ENCODE data around the gene STK26. TPM values are rescaled to one million over a fixed set of nuclear protein-coding genes. Genes with fewer than 3 reads are reported as not detected.

STK26 gene
- total and polyA plus RNA-seq, 2 donors (not counting 1 experiment from before 2014, with no cell fraction given), result 12.4 to 32.1 TPM

GRCh38 chrX:132071254-132071653 lies 48.2 kb downstream of the STK26 start:
- no peak overlapping the region for H3K9ac ChIP-seq (ENCODE audit: low read length)
- H4K20me1 ChIP-seq (ENCODE audit: control insufficient read depth, insufficient read depth, low read length, poor library complexity, severe bottlenecking), result no peaks in the 10 kb centered on the region
- DNase-seq (peak; percentile 3), ATAC-seq (ENCODE audit: low read depth) (no peak)
- H3K4me3 ChIP-seq (ENCODE audit: control extremely low read depth in 1 of 5, extremely low read depth in 1 of 5, insufficient read depth in 1 of 5, low read depth in 2 of 5, low read length in 4 of 5), result no peak overlapping the region
- no peaks in the 10 kb centered on the region for H3K4me1 Mint-ChIP-seq
- no peaks in the 10 kb centered on the region for H3K9me3 ChIP-seq (ENCODE audit: control extremely low read depth in 1 of 3, control insufficient read depth in 2 of 3, insufficient read depth in 1 of 3, low read length in 2 of 3)
- H3K36me3 ChIP-seq (replicated peaks in 1 of 2; ENCODE audit: control extremely low read depth in 1 of 2, control insufficient read depth in 1 of 2, extremely low read depth in 1 of 2, insufficient read depth in 2 of 2, low read length in 1 of 2), result peaks cover 0 to 37% of the 10 kb centered on the region in 2 experiments
- H3K4me3 Mint-ChIP-seq, result no peak overlapping the region
- H3K27me3 Mint-ChIP-seq, result no peaks in the 10 kb centered on the region
- POLR2A ChIA-PET, result no interaction called here
- no peak overlapping the region for H3K27ac Mint-ChIP-seq
- CTCF ChIA-PET, result interaction anchor here (0.7 to 4.7 kb wide), 11 partner anchors 9 to 244 kb away, joined by 3 to 29 read pairs (median 4); no protein-coding TSS in a partner anchor
- H3K9me3 Mint-ChIP-seq (ENCODE audit: insufficient read depth), result no peaks in the 10 kb centered on the region
- no peaks in the 10 kb centered on the region for H3K27me3 ChIP-seq (replicated peaks in 1 of 4; ENCODE audit: control extremely low read depth in 1 of 4, control insufficient read depth in 3 of 4, insufficient read depth in 4 of 4, low read length in 3 of 4)
- H3K79me2 ChIP-seq (ENCODE audit: control insufficient read depth, insufficient read depth, low read length), result no peaks in the 10 kb centered on the region
- no peak overlapping the region for H2AFZ ChIP-seq (ENCODE audit: insufficient read depth, low read depth, low read length, poor library complexity, severe bottlenecking)
- intact Hi-C loops (cut with micrococcal nuclease), result loop anchor here (1.0 kb wide), 1 partner anchor 217 kb away; no protein-coding TSS in a partner anchor
- H3K4me1 ChIP-seq (ENCODE audit: control insufficient read depth in 2 of 2, insufficient read depth in 2 of 2, low read length in 2 of 2), result no peaks in the 10 kb centered on the region
- H3K27ac ChIP-seq (ENCODE audit: low read length in 2 of 2), result no peak overlapping the region
- H3K4me2 ChIP-seq (replicated peaks; ENCODE audit: low read depth, low read length, poor library complexity, severe bottlenecking), result no peak overlapping the region
- TF ChIP-seq EZH2 (IDR thresholded peaks at IDR 0.05; ENCODE audit: borderline replicate concordance, insufficient read depth, low read depth, low read length, poor library complexity, severe bottlenecking), result no peak
- peak; percentile 30 for TF ChIP-seq CTCF (IDR thresholded peaks at IDR 0.05)

GRCh38 chrX:132077414-132077813 lies 54.3 kb downstream of the STK26 start:
- Mint-ChIP-seq H3K9me3 (ENCODE audit: insufficient read depth) (no peaks in the 10 kb centered on the region), H3K4me3 (no peak overlapping the region), H3K27ac (no peak overlapping the region), H3K4me1 (no peaks in the 10 kb centered on the region), H3K27me3 (no peaks in the 10 kb centered on the region)
- H3K79me2 ChIP-seq (ENCODE audit: control insufficient read depth, insufficient read depth, low read length), result no peaks in the 10 kb centered on the region
- no peak overlapping the region for H3K27ac ChIP-seq (ENCODE audit: low read length in 2 of 2)
- no peak for TF ChIP-seq EZH2 (IDR thresholded peaks at IDR 0.05; ENCODE audit: borderline replicate concordance, insufficient read depth, low read depth, low read length, poor library complexity, severe bottlenecking)
- TF ChIP-seq CTCF (IDR thresholded peaks at IDR 0.05), result no peak
- H3K4me1 ChIP-seq (ENCODE audit: control insufficient read depth in 2 of 2, insufficient read depth in 2 of 2, low read length in 2 of 2), result no peaks in the 10 kb centered on the region
- no peaks in the 10 kb centered on the region for H3K27me3 ChIP-seq (replicated peaks in 1 of 4; ENCODE audit: control extremely low read depth in 1 of 4, control insufficient read depth in 3 of 4, insufficient read depth in 4 of 4, low read length in 3 of 4)
- no peaks in the 10 kb centered on the region for H3K9me3 ChIP-seq (ENCODE audit: control extremely low read depth in 1 of 3, control insufficient read depth in 2 of 3, insufficient read depth in 1 of 3, low read length in 2 of 3)
- no peak for ATAC-seq (ENCODE audit: low read depth)
- no peaks in the 10 kb centered on the region for H4K20me1 ChIP-seq (ENCODE audit: control insufficient read depth, insufficient read depth, low read length, poor library complexity, severe bottlenecking)
- peaks cover 0 to 15% of the 10 kb centered on the region in 2 experiments for H3K36me3 ChIP-seq (replicated peaks in 1 of 2; ENCODE audit: control extremely low read depth in 1 of 2, control insufficient read depth in 1 of 2, extremely low read depth in 1 of 2, insufficient read depth in 2 of 2, low read length in 1 of 2)
- no peak overlapping the region for H2AFZ ChIP-seq (ENCODE audit: insufficient read depth, low read depth, low read length, poor library complexity, severe bottlenecking)
- ChIA-PET CTCF (interaction anchor here (1.5 kb wide), 1 partner anchor 235 kb away, joined by 3 read pairs; no protein-coding TSS in a partner anchor), POLR2A (no interaction called here)
- no CpG with 5 or more reads among the region's 1 CpG for WGBS (ENCODE audit: insufficient coverage)
- H3K9ac ChIP-seq (ENCODE audit: low read length), result no peak overlapping the region
- no peak for DNase-seq
- no peak overlapping the region for H3K4me3 ChIP-seq (ENCODE audit: control extremely low read depth in 1 of 5, extremely low read depth in 1 of 5, insufficient read depth in 1 of 5, low read depth in 2 of 5, low read length in 4 of 5)
- no peak overlapping the region for H3K4me2 ChIP-seq (replicated peaks; ENCODE audit: low read depth, low read length, poor library complexity, severe bottlenecking)
- intact Hi-C loops (cut with micrococcal nuclease), result no loop called here
